Progenitor cell of endocrine pancreas (in vitro differentiated cells): ENCODE measurements around the gene ZDHHC14. TPM values are rescaled to one million over a fixed set of nuclear protein-coding genes. Genes with fewer than 3 reads are reported as not detected.
"Not testable (repeated sequence)": the region's sequence is repeated elsewhere in the genome, so short reads cannot be mapped to it uniquely, and the experiment has no call there.

Source experiments
- DNase-seq: peaks from one replicate; pipeline ENCODE4 v3.0.0; 2021; ENCODE audit warnings: low spot score; ENCODE audit not compliant: unreplicated experiment
- H3K27ac Mint-ChIP-seq: 2 replicates; pipeline ENCODE4 v1.8.0; 2021; ENCODE audit warnings: mild to moderate bottlenecking, moderate library complexity, mixed read lengths
- H3K27me3 Mint-ChIP-seq: 2 replicates; pipeline ENCODE4 v1.8.0; 2021; ENCODE audit warnings: mixed read lengths
- H3K36me3 Mint-ChIP-seq: 2 replicates; pipeline ENCODE4 v1.8.0; 2022; ENCODE audit warnings: mixed read lengths; ENCODE audit not compliant: insufficient read depth
- H3K4me1 Mint-ChIP-seq: 2 replicates; pipeline ENCODE4 v1.8.0; 2021; ENCODE audit warnings: low read depth, mixed read lengths
- H3K4me3 Mint-ChIP-seq: 2 replicates; pipeline ENCODE4 v1.8.0; 2021; ENCODE audit warnings: low read depth, mild to moderate bottlenecking, moderate library complexity, mixed read lengths
- H3K9me3 Mint-ChIP-seq: 2 replicates; pipeline ENCODE4 v1.8.0; 2021; ENCODE audit warnings: low read depth, mixed read lengths
- total RNA-seq: library from RNA; stranded (reverse); gene quantifications from 2 replicates; pipeline ENCODE4 v1.2.1, GENCODE V29; 2021
- TF ChIP-seq, protein P1 (sequence below): fragments of 200-600 bp; sonication (generic); IDR thresholded peaks from one replicate; pipeline ENCODE4 v1.5.0; 2021; ENCODE audit warnings: antibody characterized with exemption, mild to moderate bottlenecking; ENCODE audit not compliant: unreplicated experiment

ZDHHC14 gene
- total RNA-seq, 1 donor from 2014 or later, result 9.0 TPM

DNA sequence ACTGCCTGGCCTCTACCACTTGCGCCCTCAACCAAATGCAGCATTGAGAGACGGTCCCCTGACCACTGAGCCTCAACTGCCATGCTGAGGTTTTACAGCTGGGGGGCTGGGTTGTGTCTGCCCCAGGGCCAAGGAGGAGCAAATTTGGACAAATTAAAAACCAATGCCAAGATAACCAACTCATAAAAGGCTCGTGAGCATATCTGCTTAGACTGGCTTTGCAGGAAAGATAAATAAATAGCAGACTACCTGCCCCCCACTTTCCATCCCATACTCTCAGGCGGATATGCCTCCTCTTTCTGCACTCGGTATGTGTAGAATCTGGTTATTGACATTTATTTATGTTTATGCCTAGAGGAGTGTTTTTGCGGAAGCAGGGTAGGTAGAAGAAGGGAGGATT lies 76.8 kb downstream of the ZDHHC14 start:
- no peaks in the 10 kb centered on the region for H3K36me3 Mint-ChIP-seq
- TF ChIP-seq, protein P1, sequence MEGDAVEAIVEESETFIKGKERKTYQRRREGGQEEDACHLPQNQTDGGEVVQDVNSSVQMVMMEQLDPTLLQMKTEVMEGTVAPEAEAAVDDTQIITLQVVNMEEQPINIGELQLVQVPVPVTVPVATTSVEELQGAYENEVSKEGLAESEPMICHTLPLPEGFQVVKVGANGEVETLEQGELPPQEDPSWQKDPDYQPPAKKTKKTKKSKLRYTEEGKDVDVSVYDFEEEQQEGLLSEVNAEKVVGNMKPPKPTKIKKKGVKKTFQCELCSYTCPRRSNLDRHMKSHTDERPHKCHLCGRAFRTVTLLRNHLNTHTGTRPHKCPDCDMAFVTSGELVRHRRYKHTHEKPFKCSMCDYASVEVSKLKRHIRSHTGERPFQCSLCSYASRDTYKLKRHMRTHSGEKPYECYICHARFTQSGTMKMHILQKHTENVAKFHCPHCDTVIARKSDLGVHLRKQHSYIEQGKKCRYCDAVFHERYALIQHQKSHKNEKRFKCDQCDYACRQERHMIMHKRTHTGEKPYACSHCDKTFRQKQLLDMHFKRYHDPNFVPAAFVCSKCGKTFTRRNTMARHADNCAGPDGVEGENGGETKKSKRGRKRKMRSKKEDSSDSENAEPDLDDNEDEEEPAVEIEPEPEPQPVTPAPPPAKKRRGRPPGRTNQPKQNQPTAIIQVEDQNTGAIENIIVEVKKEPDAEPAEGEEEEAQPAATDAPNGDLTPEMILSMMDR, result no peak
- DNase-seq, result no peak
- H3K27ac Mint-ChIP-seq, result no peak overlapping the region
- no peak overlapping the region for H3K4me3 Mint-ChIP-seq
- H3K4me1 Mint-ChIP-seq, result peaks cover 17% of the 10 kb centered on the region
- H3K27me3 Mint-ChIP-seq, result peaks cover 4% of the 10 kb centered on the region
- H3K9me3 Mint-ChIP-seq, result no peaks in the 10 kb centered on the region

DNA sequence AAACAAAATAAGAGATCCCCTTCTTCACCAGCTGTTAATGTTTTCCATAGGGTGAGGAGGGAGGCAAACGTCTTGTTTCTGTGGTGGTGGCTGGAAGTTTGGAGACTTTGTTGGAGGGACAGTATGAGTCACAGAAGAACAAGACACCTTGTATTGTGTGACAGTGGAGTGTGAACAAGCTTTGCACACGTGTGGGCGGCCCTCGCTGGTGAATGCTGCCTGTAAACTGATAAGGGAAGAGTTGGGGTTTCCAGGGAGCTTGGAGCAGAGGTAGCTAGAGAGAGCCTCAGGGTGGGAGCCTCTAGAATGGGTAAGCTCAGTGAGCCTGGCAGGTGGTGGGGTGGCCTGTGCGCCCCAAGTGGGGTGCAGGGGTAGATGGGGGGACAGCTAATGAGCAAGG lies 78.3 kb downstream of the ZDHHC14 start:
- no peaks in the 10 kb centered on the region for H3K9me3 Mint-ChIP-seq

DNA sequence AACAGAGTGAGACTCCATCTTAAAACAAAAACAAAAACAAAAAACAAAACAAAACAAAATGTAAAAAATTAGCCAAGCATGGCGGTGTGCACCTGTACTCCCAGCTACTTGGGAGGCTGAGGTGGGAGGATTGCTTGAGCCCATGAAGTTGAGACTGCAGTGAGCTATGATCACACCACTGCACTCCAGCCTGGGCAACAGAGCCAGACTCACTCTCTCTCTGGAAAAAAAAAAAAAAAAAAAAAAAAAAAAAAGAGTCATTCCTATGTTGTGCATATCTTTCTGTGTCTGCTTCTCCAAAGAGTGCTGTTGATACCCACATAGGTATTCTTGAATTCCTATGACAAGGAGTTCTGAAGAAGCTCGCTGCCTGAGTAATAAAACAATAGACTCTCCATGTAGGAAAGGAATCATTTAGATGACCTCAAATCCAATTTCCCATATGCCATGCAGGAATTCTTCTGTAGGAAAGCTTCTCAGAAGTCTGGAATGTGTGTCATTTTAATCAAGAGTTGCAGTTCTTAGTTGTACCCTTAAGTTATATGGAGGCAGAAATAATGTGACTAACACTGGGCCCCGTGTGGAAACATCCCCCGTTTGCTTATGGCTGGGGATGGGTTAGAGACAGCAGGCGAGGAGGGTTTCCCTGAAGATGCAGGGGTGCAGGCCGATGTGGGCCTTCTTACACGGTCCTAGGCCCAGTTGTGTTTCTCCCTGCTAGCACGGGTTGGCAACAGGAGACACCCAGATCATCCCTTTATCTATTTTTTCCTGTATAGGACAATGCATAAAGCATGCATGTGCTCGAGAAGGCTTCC lies 79.4 kb downstream of the ZDHHC14 start:
- Mint-ChIP-seq H3K36me3 (no peaks in the 10 kb centered on the region), H3K4me3 (no peak overlapping the region), H3K9me3 (no peaks in the 10 kb centered on the region), H3K27me3 (peaks cover 4% of the 10 kb centered on the region), H3K4me1 (peaks cover 17% of the 10 kb centered on the region), H3K27ac (no peak overlapping the region)
- TF ChIP-seq, protein P1, result no peak
- no peak for DNase-seq

More for the DNA sequence above, 78.3 kb downstream of the ZDHHC14 start:
- Mint-ChIP-seq H3K27ac (no peak overlapping the region), H3K27me3 (peaks cover 4% of the 10 kb centered on the region), H3K4me1 (peaks cover 17% of the 10 kb centered on the region), H3K36me3 (no peaks in the 10 kb centered on the region), H3K4me3 (no peak overlapping the region)
- TF ChIP-seq, protein P1, result no peak
- no peak for DNase-seq

DNA sequence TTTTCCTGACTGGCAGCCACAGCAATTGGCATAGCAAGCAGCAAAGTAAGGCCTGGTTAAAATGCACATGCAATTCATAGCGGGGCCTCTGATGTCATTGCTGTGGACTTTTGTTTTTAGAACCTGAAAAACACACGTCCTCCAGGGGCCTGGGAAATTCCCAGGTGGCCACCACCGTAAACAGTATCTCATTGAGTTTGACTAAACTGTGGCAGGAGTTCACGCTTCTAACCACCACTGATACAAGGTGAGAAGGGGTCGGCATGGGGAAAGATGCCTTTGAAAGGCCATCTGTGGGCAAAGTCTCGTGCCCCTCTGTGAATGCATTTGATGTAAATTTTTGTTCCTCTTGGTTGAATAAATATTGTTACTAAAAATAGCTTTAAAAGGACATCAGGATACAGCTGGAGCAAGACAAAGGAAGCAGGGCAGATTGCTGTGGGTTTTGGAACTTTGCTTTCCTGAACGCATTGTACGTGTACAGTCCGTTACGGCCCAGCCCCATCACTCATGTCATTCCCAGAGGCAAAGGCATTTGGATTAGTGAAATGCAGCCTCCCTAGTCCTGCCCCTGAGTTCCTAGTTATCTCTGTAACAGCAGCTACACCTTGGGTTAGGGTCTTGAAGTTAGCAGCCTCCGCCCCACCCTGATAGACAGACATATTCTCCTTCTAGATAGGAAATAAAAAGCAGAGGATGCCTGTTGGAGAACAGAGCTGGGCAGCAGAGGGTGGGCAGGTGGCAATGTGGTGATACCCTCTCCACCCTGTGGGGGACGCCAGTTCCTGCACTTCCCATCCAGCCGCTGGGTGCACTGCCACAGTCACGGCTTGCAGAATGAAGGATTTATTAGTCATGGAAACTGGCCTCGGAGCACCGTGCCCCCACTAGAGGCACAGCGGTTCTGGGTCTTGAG lies 80.3 kb downstream of the ZDHHC14 start:
- no peak overlapping the region for H3K4me3 Mint-ChIP-seq
- no peaks in the 10 kb centered on the region for H3K36me3 Mint-ChIP-seq
- peak overlapping the region; percentile 83 for H3K27ac Mint-ChIP-seq
- peaks cover 13% of the 10 kb centered on the region for H3K4me1 Mint-ChIP-seq
- TF ChIP-seq, protein P1, result peak; percentile 20
- peaks cover 2% of the 10 kb centered on the region for H3K27me3 Mint-ChIP-seq
- H3K9me3 Mint-ChIP-seq, result no peaks in the 10 kb centered on the region
- no peak for DNase-seq

DNA sequence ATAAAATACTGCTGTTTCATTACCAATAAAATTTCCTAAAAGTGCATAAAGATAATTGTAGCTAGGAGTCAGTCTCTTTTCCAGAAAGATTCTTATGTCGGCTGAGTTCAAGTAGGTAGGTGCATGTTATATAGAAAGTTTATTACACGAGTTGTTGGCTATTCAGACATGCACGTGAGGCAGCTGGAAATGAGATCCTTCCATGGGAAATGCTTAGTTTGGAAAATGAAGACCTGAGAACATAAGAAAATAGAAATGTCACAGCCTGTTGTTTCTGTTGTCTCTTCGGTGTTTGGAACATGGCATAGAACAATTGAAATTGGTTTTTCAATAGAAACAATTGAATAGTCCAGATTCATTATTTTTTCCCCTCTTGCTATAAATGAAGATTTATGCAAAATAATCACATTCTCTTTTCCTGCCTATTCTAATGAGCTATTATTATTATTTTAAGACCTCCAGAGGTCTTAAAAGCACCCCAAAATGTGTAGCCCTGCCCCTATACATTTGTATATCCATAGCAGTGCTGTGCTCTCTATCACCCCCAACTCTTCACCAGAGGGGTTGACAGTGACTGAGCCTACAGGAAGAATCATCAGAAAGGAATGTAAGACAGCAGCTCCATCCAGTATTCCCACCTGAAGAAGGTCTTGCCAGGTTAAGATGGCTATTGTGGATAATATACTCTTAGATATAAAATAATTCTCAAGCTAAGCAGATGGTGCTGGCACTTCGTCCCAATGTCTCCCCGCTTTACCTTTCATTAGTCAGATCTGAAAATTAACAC lies 82.2 kb downstream of the ZDHHC14 start:
- TF ChIP-seq, protein P1, result no peak
- Mint-ChIP-seq H3K4me3 (no peak overlapping the region), H3K9me3 (no peaks in the 10 kb centered on the region), H3K36me3 (no peaks in the 10 kb centered on the region), H3K27ac (no peak overlapping the region), H3K27me3 (no peaks in the 10 kb centered on the region), H3K4me1 (peaks cover 11% of the 10 kb centered on the region)
- DNase-seq, result no peak

DNA sequence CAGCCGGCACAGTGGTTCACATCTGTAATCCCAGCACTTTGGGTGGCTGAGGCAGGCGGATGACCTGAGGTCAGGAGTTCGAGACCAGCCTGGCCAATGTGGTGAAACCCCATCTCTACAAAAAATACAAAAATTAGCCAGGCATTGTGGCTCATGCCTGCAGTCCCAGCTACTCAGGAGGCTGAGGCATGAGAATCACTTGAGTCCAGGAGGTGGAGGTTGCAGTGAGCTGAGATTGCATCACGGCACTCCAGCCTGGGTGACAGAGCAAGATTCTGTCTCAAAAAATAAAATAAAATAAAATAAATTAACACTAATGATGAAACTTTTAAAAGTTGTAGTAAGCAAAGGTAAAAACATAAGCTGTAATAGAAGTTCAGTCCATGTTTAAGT lies 82.7 kb downstream of the ZDHHC14 start:
- not testable (repeated sequence) for H3K36me3 Mint-ChIP-seq, H3K27ac Mint-ChIP-seq, H3K4me3 Mint-ChIP-seq, H3K9me3 Mint-ChIP-seq, H3K27me3 Mint-ChIP-seq, DNase-seq
- H3K4me1 Mint-ChIP-seq, result peaks cover 11% of the 10 kb centered on the region
